ENCODE data around the gene ABHD15.

ABHD15 gene

GRCh38 chr17:29595943-29596774 lies 29.3 kb upstream of the ABHD15 start:
- no peaks in the 10 kb centered on the region for H3K9me2 ChIP-seq (replicated peaks; ENCODE audit: control insufficient read depth, low read length)
- H4K20me1 ChIP-seq (ENCODE audit: control insufficient read depth, insufficient read depth, low read depth, low read length) = no peaks in the 10 kb centered on the region
- H3K27me3 ChIP-seq (ENCODE audit: control insufficient read depth, low read length) = no peaks in the 10 kb centered on the region
- no peaks in the 10 kb centered on the region for H3K9me3 ChIP-seq (ENCODE audit: control insufficient read depth, insufficient read depth, low read length)
- peaks cover 7% of the 10 kb centered on the region for H3F3A ChIP-seq (ENCODE audit: control insufficient read depth, insufficient read depth)
- H3K27ac ChIP-seq (ENCODE audit: low read depth, low read length) = no peak overlapping the region
- peaks cover 41% of the 10 kb centered on the region for H3K4me1 ChIP-seq (ENCODE audit: control insufficient read depth, low read length)
- H3K36me3 ChIP-seq (ENCODE audit: control insufficient read depth, low read length) = no peaks in the 10 kb centered on the region
- peaks cover 51% of the 10 kb centered on the region for H3K79me2 ChIP-seq (ENCODE audit: control insufficient read depth, low read length)
- TF ChIP-seq EZH2phosphoT487 (IDR thresholded peaks at IDR 0.05; ENCODE audit: borderline replicate concordance, low read length) = no peak
- TF ChIP-seq CTCF (IDR thresholded peaks at IDR 0.05; ENCODE audit: low read depth, low read length, poor library complexity, severe bottlenecking) = no peak
- no peak overlapping the region for H3K4me2 ChIP-seq (ENCODE audit: low read length)
- H3K4me3 ChIP-seq (ENCODE audit: low read length) = no peak overlapping the region

- no peak for TF ChIP-seq CTCF (IDR thresholded peaks at IDR 0.05; ENCODE audit: low read depth, low read length, poor library complexity, severe bottlenecking)
- no peak for TF ChIP-seq EZH2phosphoT487 (IDR thresholded peaks at IDR 0.05; ENCODE audit: borderline replicate concordance, low read length)
- Histone ChIP-seq H3K9me2 (replicated peaks; ENCODE audit: control insufficient read depth, low read length) (no peaks in the 10 kb centered on the region), H3K4me3 (ENCODE audit: low read length) (peak overlapping the region; percentile 88; the same call in 1 of the 2 replicates), H3F3A (ENCODE audit: control insufficient read depth, insufficient read depth) (peaks cover 13% of the 10 kb centered on the region), H3K27ac (ENCODE audit: low read depth, low read length) (no peak overlapping the region), H3K79me2 (ENCODE audit: control insufficient read depth, low read length) (peaks cover 49% of the 10 kb centered on the region), H3K27me3 (ENCODE audit: control insufficient read depth, low read length) (no peaks in the 10 kb centered on the region), H3K4me1 (ENCODE audit: control insufficient read depth, low read length) (peaks cover 42% of the 10 kb centered on the region), H4K20me1 (ENCODE audit: control insufficient read depth, insufficient read depth, low read depth, low read length) (no peaks in the 10 kb centered on the region), H3K9me3 (ENCODE audit: control insufficient read depth, insufficient read depth, low read length) (no peaks in the 10 kb centered on the region), H3K4me2 (ENCODE audit: low read length) (peak overlapping the region; percentile 95; the same call in 1 of the 2 replicates), H3K36me3 (ENCODE audit: control insufficient read depth, low read length) (no peaks in the 10 kb centered on the region)
Measured at GRCh38 chr17:29595107-29595942, 28.5 kb upstream of the ABHD15 start.

GRCh38 chr17:29594519-29595090 lies 27.8 kb upstream of the ABHD15 start:
- no peaks in the 10 kb centered on the region for H3K36me3 ChIP-seq (ENCODE audit: control insufficient read depth, low read length)
- H3K4me1 ChIP-seq (ENCODE audit: control insufficient read depth, low read length) = peaks cover 47% of the 10 kb centered on the region
- no peaks in the 10 kb centered on the region for H4K20me1 ChIP-seq (ENCODE audit: control insufficient read depth, insufficient read depth, low read depth, low read length)
- no peaks in the 10 kb centered on the region for H3K27me3 ChIP-seq (ENCODE audit: control insufficient read depth, low read length)
- no peaks in the 10 kb centered on the region for H3K9me3 ChIP-seq (ENCODE audit: control insufficient read depth, insufficient read depth, low read length)
- H3K9me2 ChIP-seq (replicated peaks; ENCODE audit: control insufficient read depth, low read length) = no peaks in the 10 kb centered on the region
- peak overlapping the region; percentile 95 for H3K4me2 ChIP-seq (ENCODE audit: low read length)
- no peak overlapping the region for H3K27ac ChIP-seq (ENCODE audit: low read depth, low read length)
- peaks cover 51% of the 10 kb centered on the region for H3K79me2 ChIP-seq (ENCODE audit: control insufficient read depth, low read length)
- H3K4me3 ChIP-seq (ENCODE audit: low read length) = peak overlapping the region; percentile 88
- peaks cover 13% of the 10 kb centered on the region for H3F3A ChIP-seq (ENCODE audit: control insufficient read depth, insufficient read depth)
- no peak for TF ChIP-seq EZH2phosphoT487 (IDR thresholded peaks at IDR 0.05; ENCODE audit: borderline replicate concordance, low read length)
- no peak for TF ChIP-seq CTCF (IDR thresholded peaks at IDR 0.05; ENCODE audit: low read depth, low read length, poor library complexity, severe bottlenecking)

Data from DOHH2 (cell line).